ENCODE measurements around the gene HSD17B1.
"Not testable (repeated sequence)": the region's sequence is repeated elsewhere in the genome, so short reads cannot be mapped to it uniquely, and the experiment has no call there.

The HSD17B1 gene

DNA sequence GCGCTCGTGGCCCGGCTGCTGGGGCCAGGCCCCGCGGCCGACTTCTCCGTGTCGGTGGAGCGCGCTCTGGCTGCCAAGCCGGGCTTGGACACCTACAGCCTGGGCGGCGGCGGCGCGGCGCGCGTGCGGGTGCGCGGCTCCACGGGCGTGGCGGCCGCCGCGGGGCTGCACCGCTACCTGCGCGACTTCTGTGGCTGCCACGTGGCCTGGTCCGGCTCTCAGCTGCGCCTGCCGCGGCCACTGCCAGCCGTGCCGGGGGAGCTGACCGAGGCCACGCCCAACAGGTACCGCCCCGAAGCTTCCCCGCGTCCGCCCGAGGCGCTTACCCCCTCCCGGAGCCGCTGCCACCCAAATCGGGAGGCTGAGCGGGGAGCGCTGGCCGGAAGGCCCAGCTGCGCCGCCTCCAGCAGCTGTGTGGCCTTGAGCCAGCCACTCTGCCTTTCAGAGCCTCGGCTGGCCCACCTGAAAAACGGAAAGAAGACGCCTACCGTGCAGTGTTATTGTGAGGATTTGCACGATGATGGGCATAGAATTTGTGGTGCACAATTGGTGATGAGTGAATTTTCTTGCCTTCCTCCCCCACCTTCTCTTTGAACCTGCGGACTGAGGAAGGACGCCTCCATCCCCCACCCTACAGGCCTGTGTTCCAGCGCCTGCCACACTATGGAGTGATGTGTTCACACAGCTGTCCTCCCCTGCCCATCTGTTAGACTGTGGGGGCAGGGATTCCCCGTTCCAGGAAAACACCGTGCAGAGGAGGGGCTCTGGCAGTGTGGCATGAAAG lies 16.2 kb upstream of the HSD17B1 start:
- Histone ChIP-seq H3K9me3 (ENCODE audit: control insufficient read depth, low read length) (no peaks in the 10 kb centered on the region), H3K4me3 (ENCODE audit: insufficient read depth, low read depth, low read length) (peak overlapping the region; percentile 63), H3K27me3 (ENCODE audit: control insufficient read depth, insufficient read depth, low read length, poor library complexity, severe bottlenecking) (peaks cover 19% of the 10 kb centered on the region), H3K4me1 (ENCODE audit: control insufficient read depth, insufficient read depth, low read length) (peaks cover 14% of the 10 kb centered on the region), H3K27ac (ENCODE audit: insufficient read depth, low read depth, low read length, poor library complexity, severe bottlenecking) (peak overlapping the region; percentile 44), H3K36me3 (ENCODE audit: control insufficient read depth, insufficient read depth, low read length) (peaks cover 10% of the 10 kb centered on the region)
- WGBS, 2 experiments, result 1 to 2% methylated on average over 65 of the region's 65 CpGs

GRCh38 chr17:42537156-42537805 lies 15.4 kb upstream of the HSD17B1 start:
- H3K4me3 ChIP-seq (ENCODE audit: insufficient read depth, low read depth, low read length), result peak overlapping the region; percentile 63
- peaks cover 14% of the 10 kb centered on the region for H3K4me1 ChIP-seq (ENCODE audit: control insufficient read depth, insufficient read depth, low read length)
- peaks cover 10% of the 10 kb centered on the region for H3K36me3 ChIP-seq (ENCODE audit: control insufficient read depth, insufficient read depth, low read length)
- H3K9me3 ChIP-seq (ENCODE audit: control insufficient read depth, low read length), result no peaks in the 10 kb centered on the region
- WGBS, 2 experiments, result 86 to 87% methylated on average over 31 of the region's 31 CpGs
- H3K27me3 ChIP-seq (ENCODE audit: control insufficient read depth, insufficient read depth, low read length, poor library complexity, severe bottlenecking), result peaks cover 12% of the 10 kb centered on the region
- H3K27ac ChIP-seq (ENCODE audit: insufficient read depth, low read depth, low read length, poor library complexity, severe bottlenecking), result no peak overlapping the region

- Histone ChIP-seq H3K9me3 (ENCODE audit: control insufficient read depth, low read length) (no peaks in the 10 kb centered on the region), H3K36me3 (ENCODE audit: control insufficient read depth, insufficient read depth, low read length) (peaks cover 10% of the 10 kb centered on the region), H3K27ac (ENCODE audit: insufficient read depth, low read depth, low read length, poor library complexity, severe bottlenecking) (no peak overlapping the region), H3K4me3 (ENCODE audit: insufficient read depth, low read depth, low read length) (no peak overlapping the region), H3K27me3 (ENCODE audit: control insufficient read depth, insufficient read depth, low read length, poor library complexity, severe bottlenecking) (peaks cover 6% of the 10 kb centered on the region), H3K4me1 (ENCODE audit: control insufficient read depth, insufficient read depth, low read length) (peaks cover 14% of the 10 kb centered on the region)
- 93 to 96% methylated on average over 5 of the region's 5 CpGs for WGBS, 2 experiments
These were observed 14.8 kb upstream of the HSD17B1 start for GRCh38 chr17:42537826-42538451.

GRCh38 chr17:42538482-42538881 lies 14.2 kb upstream of the HSD17B1 start:
- 86 to 96% methylated on average over 14 of the region's 14 CpGs for WGBS, 2 experiments
- no peak overlapping the region for H3K4me3 ChIP-seq (ENCODE audit: insufficient read depth, low read depth, low read length)
- peaks cover 14% of the 10 kb centered on the region for H3K4me1 ChIP-seq (ENCODE audit: control insufficient read depth, insufficient read depth, low read length)
- H3K9me3 ChIP-seq (ENCODE audit: control insufficient read depth, low read length), result no peaks in the 10 kb centered on the region
- peaks cover 2% of the 10 kb centered on the region for H3K27me3 ChIP-seq (ENCODE audit: control insufficient read depth, insufficient read depth, low read length, poor library complexity, severe bottlenecking)
- H3K27ac ChIP-seq (ENCODE audit: insufficient read depth, low read depth, low read length, poor library complexity, severe bottlenecking), result no peak overlapping the region
- H3K36me3 ChIP-seq (ENCODE audit: control insufficient read depth, insufficient read depth, low read length), result peaks cover 14% of the 10 kb centered on the region

- H3K27me3 ChIP-seq (ENCODE audit: control insufficient read depth, insufficient read depth, low read length, poor library complexity, severe bottlenecking); H3K27ac ChIP-seq (ENCODE audit: insufficient read depth, low read depth, low read length, poor library complexity, severe bottlenecking); H3K4me3 ChIP-seq (ENCODE audit: insufficient read depth, low read depth, low read length); H3K9me3 ChIP-seq (ENCODE audit: control insufficient read depth, low read length): not testable (repeated sequence)
- H3K4me1 ChIP-seq (ENCODE audit: control insufficient read depth, insufficient read depth, low read length), result peaks cover 10% of the 10 kb centered on the region
- H3K36me3 ChIP-seq (ENCODE audit: control insufficient read depth, insufficient read depth, low read length), result peaks cover 14% of the 10 kb centered on the region
- 92 to 95% methylated on average over 4 of the region's 4 CpGs for WGBS, 2 experiments
These were observed 12.2 kb upstream of the HSD17B1 start for GRCh38 chr17:42540558-42540957.

DNA sequence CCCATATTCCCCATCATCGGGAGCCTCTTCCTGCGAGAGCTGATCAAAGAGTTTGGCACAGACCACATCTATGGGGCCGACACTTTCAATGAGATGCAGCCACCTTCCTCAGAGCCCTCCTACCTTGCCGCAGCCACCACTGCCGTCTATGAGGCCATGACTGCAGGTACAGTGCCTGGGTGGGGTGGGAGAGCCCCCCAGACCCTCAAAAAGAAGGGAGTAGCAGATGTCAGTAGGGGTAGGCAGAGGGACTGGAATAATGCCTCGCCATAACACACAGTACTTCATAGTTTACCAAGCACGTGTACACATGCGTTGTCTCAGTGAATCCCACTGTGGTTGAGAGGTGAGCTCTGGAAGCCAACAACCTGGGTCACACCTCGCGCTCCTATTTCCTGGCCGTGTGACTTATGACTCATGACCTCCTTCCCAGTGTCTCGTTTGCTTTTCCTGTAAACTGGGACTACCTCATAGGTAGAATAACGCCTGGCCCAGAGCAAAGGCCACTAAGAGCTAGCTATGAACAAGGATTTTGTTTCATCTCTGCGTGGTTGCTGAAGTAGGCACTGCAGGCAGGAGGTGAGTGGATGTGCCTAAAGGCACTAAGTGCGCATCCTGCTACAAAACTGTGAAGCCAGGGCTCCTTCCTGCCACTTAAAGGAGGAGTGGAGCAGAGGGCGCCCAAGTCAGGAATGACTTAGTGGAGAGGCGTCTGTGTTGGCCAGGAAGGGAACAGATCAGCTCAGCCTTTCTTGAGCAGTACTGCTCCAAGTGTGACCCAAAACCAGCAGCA lies 11.5 kb upstream of the HSD17B1 start:
- H3K9me3 ChIP-seq (ENCODE audit: control insufficient read depth, low read length), result no peaks in the 10 kb centered on the region
- peaks cover 8% of the 10 kb centered on the region for H3K4me1 ChIP-seq (ENCODE audit: control insufficient read depth, insufficient read depth, low read length)
- H3K27ac ChIP-seq (ENCODE audit: insufficient read depth, low read depth, low read length, poor library complexity, severe bottlenecking), result no peak overlapping the region
- H3K4me3 ChIP-seq (ENCODE audit: insufficient read depth, low read depth, low read length), result no peak overlapping the region
- peaks cover 14% of the 10 kb centered on the region for H3K36me3 ChIP-seq (ENCODE audit: control insufficient read depth, insufficient read depth, low read length)
- no peaks in the 10 kb centered on the region for H3K27me3 ChIP-seq (ENCODE audit: control insufficient read depth, insufficient read depth, low read length, poor library complexity, severe bottlenecking)
- 93 to 95% methylated on average over 17 of the region's 17 CpGs for WGBS, 2 experiments

- Histone ChIP-seq H3K27me3 (ENCODE audit: control insufficient read depth, insufficient read depth, low read length, poor library complexity, severe bottlenecking) (no peaks in the 10 kb centered on the region), H3K9me3 (ENCODE audit: control insufficient read depth, low read length) (no peaks in the 10 kb centered on the region), H3K4me1 (ENCODE audit: control insufficient read depth, insufficient read depth, low read length) (no peaks in the 10 kb centered on the region), H3K4me3 (ENCODE audit: insufficient read depth, low read depth, low read length) (no peak overlapping the region), H3K27ac (ENCODE audit: insufficient read depth, low read depth, low read length, poor library complexity, severe bottlenecking) (no peak overlapping the region), H3K36me3 (ENCODE audit: control insufficient read depth, insufficient read depth, low read length) (peaks cover 14% of the 10 kb centered on the region)
- WGBS, 2 experiments, result 95% methylated on average over 39 of the region's 39 CpGs
These were observed 9.3 kb upstream of the HSD17B1 start for GRCh38 chr17:42543190-42544079.

- 74 to 76% methylated on average over 8 of the region's 8 CpGs for WGBS, 2 experiments
- Histone ChIP-seq H3K36me3 (ENCODE audit: control insufficient read depth, insufficient read depth, low read length) (peaks cover 9% of the 10 kb centered on the region), H3K27ac (ENCODE audit: insufficient read depth, low read depth, low read length, poor library complexity, severe bottlenecking) (no peak overlapping the region), H3K4me1 (ENCODE audit: control insufficient read depth, insufficient read depth, low read length) (peaks cover 4% of the 10 kb centered on the region), H3K27me3 (ENCODE audit: control insufficient read depth, insufficient read depth, low read length, poor library complexity, severe bottlenecking) (no peaks in the 10 kb centered on the region), H3K4me3 (ENCODE audit: insufficient read depth, low read depth, low read length) (no peak overlapping the region), H3K9me3 (ENCODE audit: control insufficient read depth, low read length) (no peaks in the 10 kb centered on the region)
These were observed 7.8 kb upstream of the HSD17B1 start for GRCh38 chr17:42544874-42545283.

GRCh38 chr17:42545755-42546505 lies 6.8 kb upstream of the HSD17B1 start:
- 94% methylated on average over 6 to 8 of the region's 9 CpGs for WGBS, 2 experiments
- H3K4me3 ChIP-seq (ENCODE audit: insufficient read depth, low read depth, low read length); H3K36me3 ChIP-seq (ENCODE audit: control insufficient read depth, insufficient read depth, low read length); H3K9me3 ChIP-seq (ENCODE audit: control insufficient read depth, low read length); H3K27ac ChIP-seq (ENCODE audit: insufficient read depth, low read depth, low read length, poor library complexity, severe bottlenecking); H3K27me3 ChIP-seq (ENCODE audit: control insufficient read depth, insufficient read depth, low read length, poor library complexity, severe bottlenecking); H3K4me1 ChIP-seq (ENCODE audit: control insufficient read depth, insufficient read depth, low read length): not testable (repeated sequence)

Data from ectodermal cell (in vitro differentiated cells).